ENCODE results near the gene ENPP4.

- TF ChIP-seq CTCF (conservative IDR thresholded peaks at IDR 0.05; ENCODE audit: low read length) (no peak), EZH2phosphoT487 (IDR thresholded peaks at IDR 0.05; ENCODE audit: borderline replicate concordance, low read depth, low read length) (no peak)
These were observed 25.6 kb upstream of the ENPP4 start for GRCh38 chr6:46104209-46104608.
